GM18505 (cell line): Measurements from ENCODE around the gene CDH22.

Experiments
- ATAC-seq: cut with Tn5 transposase; IDR thresholded peaks from one replicate; pipeline ENCODE4 v1.9.1; 2021; ENCODE audit not compliant: unreplicated experiment
- POLR2A ChIP-seq: IDR thresholded peaks from 4 replicates; pipeline ENCODE4 v1.6.1; 2011; ENCODE audit warnings: borderline replicate concordance; ENCODE audit not compliant: insufficient read depth, insufficient read length; ENCODE audit errors: extremely low read depth

Gene CDH22

DNA sequence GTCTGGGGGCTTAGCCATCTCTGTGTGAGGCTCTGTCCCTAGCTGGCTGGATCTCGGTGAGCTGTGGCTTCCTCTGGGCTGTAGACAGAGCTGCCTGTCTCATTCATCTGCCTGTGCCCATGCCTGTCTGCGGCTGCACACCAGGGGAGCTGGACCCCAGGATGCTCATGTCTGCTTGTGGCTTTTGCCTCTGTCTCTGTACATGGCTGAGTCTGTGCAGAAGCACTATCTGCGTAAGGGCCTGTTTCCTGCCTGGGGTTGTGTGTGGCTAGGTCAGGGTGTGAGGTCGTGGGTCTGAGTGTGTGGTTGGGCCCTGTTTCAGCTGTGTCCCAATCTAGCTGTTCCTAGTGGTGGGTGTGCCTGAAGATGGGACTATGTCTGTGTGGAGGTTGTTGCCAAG, 68.2 kb downstream of the CDH22 start:
- no peak for ATAC-seq

GRCh38 chr20:46237736-46238135, 70.6 kb downstream of the CDH22 start:
- ATAC-seq, result no peak

More for the DNA sequence above, 68.2 kb downstream of the CDH22 start:
- TF ChIP-seq POLR2A, result no peak

DNA sequence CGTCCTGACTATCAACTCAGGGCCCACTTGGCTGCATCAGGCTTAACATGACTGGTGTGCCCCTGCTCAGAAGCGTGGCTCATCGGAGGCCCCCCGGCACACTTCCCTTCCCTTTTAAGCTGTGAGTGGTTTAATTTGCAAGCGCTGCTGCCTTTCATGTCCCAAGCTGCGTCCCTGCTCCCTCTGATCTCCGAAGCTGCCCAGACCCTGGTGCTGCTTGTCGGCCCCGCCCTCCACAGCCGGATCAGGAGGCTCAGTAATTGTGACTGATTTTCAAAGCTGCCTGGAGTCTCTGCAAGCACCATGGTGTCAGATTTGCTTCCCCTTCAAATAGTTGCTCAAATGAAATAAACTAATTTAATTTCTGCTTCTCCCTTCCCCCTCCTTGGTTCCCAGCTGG, 71.1 kb downstream of the CDH22 start:
- no peak for TF ChIP-seq POLR2A
- no peak for ATAC-seq

More at GRCh38 chr20:46237736-46238135, 70.6 kb downstream of the CDH22 start:
- TF ChIP-seq POLR2A, result no peak

- no peak for TF ChIP-seq POLR2A
- no peak for ATAC-seq
Observed at GRCh38 chr20:46235077-46235476, 73.2 kb downstream of the CDH22 start.

DNA sequence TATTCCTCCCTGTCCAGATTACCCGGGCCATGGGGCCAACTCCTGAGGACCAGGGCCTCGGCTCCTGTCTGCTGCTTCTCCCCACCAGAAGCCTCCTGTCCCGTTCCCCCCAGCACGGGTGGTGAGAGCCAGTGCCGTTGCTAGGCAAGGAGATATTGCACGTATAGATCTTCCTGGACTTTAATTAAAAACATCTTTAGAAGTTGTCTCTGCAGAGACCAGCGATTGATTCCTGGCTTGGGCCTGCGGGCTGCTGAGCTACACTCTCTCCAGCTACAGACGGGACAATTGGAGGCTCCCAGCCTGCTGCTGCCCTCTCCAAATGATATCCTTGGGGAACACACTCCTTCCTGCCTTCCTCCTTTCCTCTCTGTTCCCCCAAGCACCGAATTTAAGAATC, 74.6 kb downstream of the CDH22 start:
- no peak for TF ChIP-seq POLR2A
- ATAC-seq, result no peak

GRCh38 chr20:46232539-46232938, 75.8 kb downstream of the CDH22 start:
- no peak for TF ChIP-seq POLR2A
- no peak for ATAC-seq

DNA sequence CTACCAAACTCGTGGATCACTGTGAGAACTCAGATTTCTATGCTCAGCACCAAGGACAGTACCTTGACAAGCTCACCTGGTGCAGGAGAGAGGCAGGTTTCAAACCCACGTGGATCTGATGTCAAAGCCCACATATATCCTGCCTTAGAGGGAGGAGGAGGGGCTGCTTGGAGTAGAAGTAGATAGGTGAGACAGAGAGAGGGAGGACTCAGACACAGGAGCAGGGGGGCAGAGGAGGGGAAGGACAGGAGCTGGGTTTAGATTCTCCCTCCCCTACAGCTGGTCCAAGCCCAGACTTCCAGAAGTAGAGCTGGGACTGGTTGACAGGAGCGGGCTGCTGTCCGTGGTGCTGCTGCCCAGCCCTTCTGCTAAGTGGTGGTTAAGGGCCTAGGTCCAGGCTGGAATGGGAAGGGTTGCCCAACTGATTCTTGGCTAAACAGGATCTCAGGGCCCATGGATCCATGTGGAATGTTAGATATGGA, 77.5 kb downstream of the CDH22 start:
- ATAC-seq, result no peak
- no peak for TF ChIP-seq POLR2A

DNA sequence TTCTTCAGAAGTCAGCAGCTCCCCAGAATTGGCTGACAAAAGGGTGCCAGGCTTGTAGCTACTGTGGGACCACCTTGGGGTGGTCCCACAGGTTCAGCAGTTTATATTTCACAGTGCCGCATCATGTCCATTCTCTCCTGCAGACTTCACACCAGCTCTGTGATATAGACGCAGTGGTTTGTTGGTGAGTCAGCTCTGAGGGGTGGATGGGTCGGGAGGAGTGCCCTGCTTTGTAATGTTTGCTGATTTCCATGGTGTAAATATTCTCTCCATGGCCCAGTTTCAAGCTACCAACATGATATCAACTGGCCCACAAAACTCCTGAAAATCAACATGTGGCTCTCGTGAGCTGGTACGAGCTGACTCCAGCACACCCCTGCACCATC, 78.2 kb downstream of the CDH22 start:
- ATAC-seq, result no peak
- TF ChIP-seq POLR2A, result no peak

GRCh38 chr20:46229478-46230105, 78.7 kb downstream of the CDH22 start:
- ATAC-seq, result no peak
- no peak for TF ChIP-seq POLR2A

DNA sequence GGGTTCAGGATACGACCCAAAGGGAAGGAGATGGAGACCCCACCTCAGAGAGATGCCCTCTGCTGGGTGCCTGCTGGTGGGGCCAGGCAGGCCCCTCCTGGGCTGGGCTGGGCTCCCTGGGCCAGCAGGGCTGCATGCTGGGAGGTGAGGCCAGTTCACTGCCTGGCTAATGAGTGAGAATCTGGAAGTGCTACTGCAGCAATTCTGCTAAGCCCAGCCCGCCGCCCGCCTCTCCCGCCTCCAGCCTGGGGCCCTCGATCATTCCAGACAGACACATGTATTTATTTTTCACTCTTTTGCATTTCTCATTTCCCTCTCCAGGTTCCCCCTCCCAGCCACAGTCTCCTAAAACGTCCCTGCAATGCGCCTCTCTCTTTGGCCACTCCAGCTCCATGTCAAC, 79.6 kb downstream of the CDH22 start:
- no peak for ATAC-seq
- no peak for TF ChIP-seq POLR2A

GRCh38 chr20:46227272-46227767, 81.0 kb downstream of the CDH22 start:
- no peak for ATAC-seq

GRCh38 chr20:46226602-46227001, 81.7 kb downstream of the CDH22 start:
- no peak for ATAC-seq
- TF ChIP-seq POLR2A, result no peak

More at GRCh38 chr20:46227272-46227767, 81.0 kb downstream of the CDH22 start:
- no peak for TF ChIP-seq POLR2A

- TF ChIP-seq POLR2A, result no peak
- ATAC-seq, result no peak
Observed at GRCh38 chr20:46222521-46223007, 85.7 kb downstream of the CDH22 start.

- TF ChIP-seq POLR2A, result no peak
- no peak for ATAC-seq
Observed at GRCh38 chr20:46221256-46221833, 87.0 kb downstream of the CDH22 start.
